IPS DF 6.9 (cell line): Measurements from ENCODE around the gene SEMA3C.

Experiments used
- DNase-seq: peaks from one replicate; pipeline ENCODE4 v3.0.0-alpha.2; 2013; ENCODE audit warnings: low read depth, low spot score
- H3K27ac ChIP-seq: one replicate; pipeline ENCODE4 v1.5.1; 2013; ENCODE audit warnings: low read length, control low read depth
- H3K27me3 ChIP-seq: 2 replicates; pipeline ENCODE4 v1.6.1; 2013; ENCODE audit warnings: mild to moderate bottlenecking, low read length; ENCODE audit not compliant: control insufficient read depth, insufficient read depth
- H3K36me3 ChIP-seq: 2 replicates; pipeline ENCODE4 v1.6.1; 2013; ENCODE audit warnings: low read length; ENCODE audit not compliant: control insufficient read depth, insufficient read depth
- H3K4me1 ChIP-seq: 2 replicates; pipeline ENCODE4 v1.6.1; 2013; ENCODE audit warnings: low read length; ENCODE audit not compliant: control insufficient read depth, insufficient read depth
- H3K4me3 ChIP-seq: 2 replicates; pipeline ENCODE4 v1.5.1; 2013; ENCODE audit warnings: mild to moderate bottlenecking, low read length
- H3K9me3 ChIP-seq: 2 replicates; pipeline ENCODE4 v1.6.1; 2013; ENCODE audit warnings: low read length, inconsistent platforms; ENCODE audit not compliant: control insufficient read depth, insufficient read depth
- WGBS: extraction: QIAGEN DNeasy Blood & Tissue Kit; methylation state at CpG from one replicate; pipeline ENCODE4 v1.1.7; 2013; ENCODE audit warnings: mixed read lengths, missing lambda C conversion rate; ENCODE audit not compliant: insufficient read length, insufficient coverage; 5-methylcytosine and 5-hydroxymethylcytosine counted together

SEMA3C gene

GRCh38 chr7:80824253-80824652 is 94.6 kb downstream of the SEMA3C start:
- no peak overlapping the region for H3K4me3 ChIP-seq
- WGBS, result no CpG with 5 or more reads among the region's 5 CpGs
- no peak overlapping the region for H3K27ac ChIP-seq
- no peak for DNase-seq
- no peaks in the 10 kb centered on the region for H3K27me3 ChIP-seq
- H3K4me1 ChIP-seq, result no peaks in the 10 kb centered on the region
- H3K36me3 ChIP-seq, result no peaks in the 10 kb centered on the region
- no peaks in the 10 kb centered on the region for H3K9me3 ChIP-seq

- Histone ChIP-seq H3K27me3 (no peaks in the 10 kb centered on the region), H3K4me1 (no peaks in the 10 kb centered on the region), H3K9me3 (no peaks in the 10 kb centered on the region), H3K4me3 (no peak overlapping the region), H3K36me3 (no peaks in the 10 kb centered on the region), H3K27ac (no peak overlapping the region)
- no CpG with 5 or more reads among the region's 3 CpGs for WGBS
- no peak for DNase-seq
Measured at GRCh38 chr7:80823057-80823456, 95.8 kb downstream of the SEMA3C start.

- no peaks in the 10 kb centered on the region for H3K36me3 ChIP-seq
- no peaks in the 10 kb centered on the region for H3K4me1 ChIP-seq
- WGBS, result no CpG with 5 or more reads among the region's 3 CpGs
Measured at GRCh38 chr7:80821771-80822319, 97.0 kb downstream of the SEMA3C start.

GRCh38 chr7:80819503-80819902 is 99.3 kb downstream of the SEMA3C start:
- no peaks in the 10 kb centered on the region for H3K27me3 ChIP-seq
- no peaks in the 10 kb centered on the region for H3K4me1 ChIP-seq
- no peak for DNase-seq
- no peak overlapping the region for H3K27ac ChIP-seq
- H3K4me3 ChIP-seq, result no peak overlapping the region
- no peaks in the 10 kb centered on the region for H3K36me3 ChIP-seq
- no peaks in the 10 kb centered on the region for H3K9me3 ChIP-seq

More at GRCh38 chr7:80821771-80822319, 97.0 kb downstream of the SEMA3C start:
- Histone ChIP-seq H3K27ac (no peak overlapping the region), H3K9me3 (no peaks in the 10 kb centered on the region), H3K27me3 (no peaks in the 10 kb centered on the region), H3K4me3 (no peak overlapping the region)
- DNase-seq, result no peak

GRCh38 chr7:80818181-80818580 is 100.7 kb downstream of the SEMA3C start:
- WGBS, result no CpG with 5 or more reads among the region's 5 CpGs
- H3K4me1 ChIP-seq, result no peaks in the 10 kb centered on the region
- no peaks in the 10 kb centered on the region for H3K36me3 ChIP-seq

GRCh38 chr7:80816806-80817205 is 102.0 kb downstream of the SEMA3C start:
- no peak overlapping the region for H3K4me3 ChIP-seq
- H3K27me3 ChIP-seq, result no peaks in the 10 kb centered on the region
- WGBS, result no CpG with 5 or more reads among the region's 2 CpGs
- DNase-seq, result no peak
- H3K4me1 ChIP-seq, result no peaks in the 10 kb centered on the region
- no peaks in the 10 kb centered on the region for H3K36me3 ChIP-seq
- H3K9me3 ChIP-seq, result no peaks in the 10 kb centered on the region
- no peak overlapping the region for H3K27ac ChIP-seq

More at GRCh38 chr7:80818181-80818580, 100.7 kb downstream of the SEMA3C start:
- Histone ChIP-seq H3K27ac (no peak overlapping the region), H3K27me3 (no peaks in the 10 kb centered on the region), H3K9me3 (no peaks in the 10 kb centered on the region), H3K4me3 (no peak overlapping the region)
- no peak for DNase-seq

- no peaks in the 10 kb centered on the region for H3K36me3 ChIP-seq
- H3K4me3 ChIP-seq, result no peak overlapping the region
- H3K27ac ChIP-seq, result no peak overlapping the region
- no peaks in the 10 kb centered on the region for H3K4me1 ChIP-seq
- no peaks in the 10 kb centered on the region for H3K27me3 ChIP-seq
- H3K9me3 ChIP-seq, result no peaks in the 10 kb centered on the region
- no CpG with 5 or more reads among the region's 1 CpG for WGBS
- DNase-seq, result no peak
Measured at GRCh38 chr7:80815733-80816132, 103.1 kb downstream of the SEMA3C start.

- DNase-seq, result no peak
- H3K9me3 ChIP-seq, result no peaks in the 10 kb centered on the region
- no peak overlapping the region for H3K4me3 ChIP-seq
- H3K4me1 ChIP-seq, result no peaks in the 10 kb centered on the region
- no CpG with 5 or more reads among the region's 1 CpG for WGBS
- no peaks in the 10 kb centered on the region for H3K36me3 ChIP-seq
- no peaks in the 10 kb centered on the region for H3K27me3 ChIP-seq
- no peak overlapping the region for H3K27ac ChIP-seq
Measured at GRCh38 chr7:80809545-80809944, 109.3 kb downstream of the SEMA3C start.

- no peak for DNase-seq
- Histone ChIP-seq H3K27ac (no peak overlapping the region), H3K9me3 (no peaks in the 10 kb centered on the region), H3K36me3 (no peaks in the 10 kb centered on the region), H3K4me1 (no peaks in the 10 kb centered on the region), H3K4me3 (no peak overlapping the region), H3K27me3 (no peaks in the 10 kb centered on the region)
- WGBS, result no CpG with 5 or more reads among the region's 3 CpGs
Measured at GRCh38 chr7:80807166-80807900, 111.5 kb downstream of the SEMA3C start.

- no CpG with 5 or more reads among the region's 6 CpGs for WGBS
Measured at GRCh38 chr7:80806663-80807062, 112.2 kb downstream of the SEMA3C start.

GRCh38 chr7:80804589-80804988 is 114.3 kb downstream of the SEMA3C start:
- no CpG with 5 or more reads among the region's 4 CpGs for WGBS
- H3K4me1 ChIP-seq, result no peaks in the 10 kb centered on the region
- no peaks in the 10 kb centered on the region for H3K36me3 ChIP-seq
- no peak overlapping the region for H3K27ac ChIP-seq
- H3K4me3 ChIP-seq, result no peak overlapping the region
- no peak for DNase-seq
- no peaks in the 10 kb centered on the region for H3K9me3 ChIP-seq
- H3K27me3 ChIP-seq, result no peaks in the 10 kb centered on the region

More at GRCh38 chr7:80806663-80807062, 112.2 kb downstream of the SEMA3C start:
- Histone ChIP-seq H3K36me3 (no peaks in the 10 kb centered on the region), H3K27ac (no peak overlapping the region), H3K4me1 (no peaks in the 10 kb centered on the region), H3K27me3 (no peaks in the 10 kb centered on the region), H3K4me3 (no peak overlapping the region), H3K9me3 (no peaks in the 10 kb centered on the region)
- no peak for DNase-seq
